ENCODE data around the gene SPAG16.

SPAG16 gene

GRCh38 chr2:213411582-213412289, 127.5 kb downstream of the SPAG16 start:
- no peak for DNase-seq

- DNase-seq = no peak
Observed at GRCh38 chr2:213415093-213415492, 130.8 kb downstream of the SPAG16 start.

DNA sequence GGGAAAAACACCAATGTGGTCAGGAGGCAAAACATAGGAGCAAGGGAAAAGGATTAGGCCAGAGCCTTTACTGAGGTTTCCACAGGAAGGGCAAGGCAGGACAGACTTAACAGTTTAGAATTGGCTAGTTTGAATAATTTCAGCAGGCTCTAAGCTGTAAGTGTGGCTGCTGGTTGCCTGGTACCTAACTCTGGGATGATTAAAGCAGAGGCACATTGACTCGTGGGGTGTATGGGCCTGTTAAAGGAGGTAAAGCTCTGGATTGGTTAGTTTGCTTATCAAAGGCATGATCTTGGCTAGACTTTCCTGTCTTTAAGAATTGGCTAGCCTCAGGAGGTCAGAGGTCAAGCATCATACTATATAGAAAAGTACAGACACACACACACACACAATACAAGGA, 132.6 kb downstream of the SPAG16 start:
- DNase-seq = no peak

DNA sequence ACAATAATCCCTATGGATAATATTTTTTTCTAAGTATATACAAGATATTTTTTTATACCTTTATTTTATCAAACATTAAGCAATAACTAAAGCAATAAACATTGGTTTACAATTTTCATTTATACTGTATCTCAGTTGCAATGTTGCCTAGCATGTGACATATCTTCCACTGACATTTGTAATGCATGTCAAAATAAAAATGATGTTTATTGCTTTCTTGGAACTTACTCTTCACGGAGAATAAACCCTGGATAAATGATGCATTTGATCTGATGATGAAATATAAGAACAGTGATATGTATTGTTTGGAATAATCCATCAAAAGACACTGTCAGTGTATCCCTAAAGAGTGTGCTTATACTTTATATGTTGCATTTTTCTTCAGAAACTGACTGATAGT, 135.7 kb downstream of the SPAG16 start:
- no peak for DNase-seq

GRCh38 chr2:213420828-213421385, 136.6 kb downstream of the SPAG16 start:
- DNase-seq = no peak

GRCh38 chr2:213422211-213422610, 137.9 kb downstream of the SPAG16 start:
- DNase-seq = no peak

GRCh38 chr2:213425618-213426017, 141.4 kb downstream of the SPAG16 start:
- no peak for DNase-seq

DNA sequence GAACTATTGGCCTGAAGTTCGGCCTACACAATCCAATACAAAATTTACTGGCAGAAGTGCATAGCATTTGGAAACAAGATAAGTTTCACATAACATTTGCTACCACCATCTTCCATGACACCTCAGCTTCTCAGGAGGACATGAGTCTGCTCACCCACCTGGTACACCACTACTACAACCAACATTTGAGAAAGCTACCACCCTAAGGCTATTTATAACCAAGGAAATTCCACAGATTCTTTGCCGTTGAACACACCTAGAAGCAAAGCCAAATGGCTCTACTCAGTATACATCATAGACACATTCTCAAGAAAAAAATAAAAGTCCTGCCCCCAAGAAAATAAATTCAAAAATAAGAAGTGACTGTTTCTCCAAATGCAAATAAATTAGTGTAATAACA, 145.3 kb downstream of the SPAG16 start:
- DNase-seq = no peak

- no peak for DNase-seq
Observed at GRCh38 chr2:213443921-213444320, 159.7 kb downstream of the SPAG16 start.

DNA sequence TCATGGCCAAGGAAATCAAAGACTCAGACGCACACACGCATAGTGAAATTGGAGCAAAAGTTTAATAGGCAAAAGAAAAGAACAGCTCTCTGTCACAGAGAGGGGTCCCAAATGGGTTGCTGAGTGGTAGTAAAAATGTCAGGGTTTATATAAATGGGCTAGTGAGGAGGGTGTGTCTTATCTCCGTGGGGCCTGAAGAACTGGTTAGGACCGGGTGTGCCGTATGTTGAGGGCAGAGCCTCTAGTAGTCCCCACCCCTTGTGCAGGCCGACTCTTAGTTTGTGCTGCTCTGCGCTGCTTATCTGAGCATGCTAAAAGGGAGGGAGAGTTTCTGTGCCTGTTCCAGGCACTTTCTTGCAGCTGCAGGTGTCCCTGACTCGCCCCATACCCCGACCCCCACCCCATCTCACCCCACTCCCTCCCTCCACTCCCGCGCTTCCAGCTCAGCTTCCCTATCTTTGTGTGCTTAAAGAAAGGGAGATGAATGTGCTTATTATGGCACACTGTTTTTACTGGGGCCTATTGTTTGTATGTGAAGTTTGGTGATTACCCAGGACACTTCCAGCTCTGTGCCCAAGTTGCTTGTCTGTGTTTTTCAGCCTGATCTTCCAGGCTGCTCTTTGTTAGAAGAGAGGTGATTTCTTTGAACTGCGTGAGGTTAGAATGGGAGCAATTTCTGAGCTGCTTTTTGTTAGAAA, 167.4 kb downstream of the SPAG16 start:
- no peak for DNase-seq

DNA sequence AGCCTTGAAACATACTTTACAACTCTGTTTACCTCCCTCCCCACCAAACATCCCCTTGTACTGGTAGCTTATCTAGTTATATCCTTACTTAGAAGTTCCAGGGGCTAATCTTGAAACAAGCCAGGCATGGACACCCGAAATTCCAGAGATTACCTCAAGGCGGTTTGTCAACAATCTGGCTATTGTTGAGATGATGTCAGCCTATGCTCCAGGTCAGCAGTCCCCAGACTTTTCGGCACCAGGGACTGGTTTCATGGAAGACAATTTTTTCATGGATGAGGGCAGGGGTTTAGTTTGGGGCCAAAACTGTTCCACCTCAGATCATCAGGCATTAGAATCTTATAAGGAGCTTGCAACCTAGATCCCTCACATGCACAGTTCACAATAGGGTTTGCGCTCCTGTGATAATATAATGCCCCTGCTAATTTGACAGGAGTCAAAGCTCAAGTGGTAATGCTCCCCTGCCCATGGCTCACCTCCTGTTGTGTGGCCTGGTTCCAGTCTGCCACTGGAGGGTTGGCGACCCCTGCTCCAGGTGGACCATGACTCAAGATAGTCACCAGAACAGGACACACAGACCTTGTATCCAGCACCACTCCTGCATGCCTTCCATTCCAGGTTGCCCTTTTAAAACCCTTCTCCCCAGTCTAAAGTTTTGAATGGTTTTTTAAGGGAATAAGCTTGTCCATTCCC, 171.2 kb downstream of the SPAG16 start:
- DNase-seq = no peak

- DNase-seq = no peak
Observed at GRCh38 chr2:213475433-213475832, 191.2 kb downstream of the SPAG16 start.

DNA sequence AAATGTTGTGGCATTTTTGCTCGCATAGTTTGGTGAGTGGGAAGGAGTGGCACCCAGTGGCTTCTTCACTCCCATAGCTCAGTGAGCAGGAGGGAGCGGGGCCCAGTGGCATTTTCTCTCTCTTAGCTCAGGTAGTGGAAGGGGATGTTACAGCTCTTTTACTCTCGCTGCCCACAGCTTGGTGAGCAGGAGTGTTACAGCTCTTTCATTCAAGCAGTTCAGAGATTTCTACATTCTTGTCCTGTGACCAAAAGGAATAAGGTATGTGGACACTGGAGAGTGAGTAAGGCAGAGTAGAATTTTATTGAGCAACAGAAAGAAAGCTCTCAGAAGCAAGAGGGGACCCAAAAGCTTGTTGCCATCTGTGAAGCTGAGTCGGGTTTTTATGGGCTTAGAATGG, 192.4 kb downstream of the SPAG16 start:
- no peak for DNase-seq

- no peak for DNase-seq
Observed at GRCh38 chr2:213490087-213490486, 205.8 kb downstream of the SPAG16 start.

GRCh38 chr2:213491376-213491775, 207.1 kb downstream of the SPAG16 start:
- no peak for DNase-seq

GRCh38 chr2:213496226-213496625, 212.0 kb downstream of the SPAG16 start:
- DNase-seq = no peak

- no peak for DNase-seq
Observed at GRCh38 chr2:213500881-213501280, 216.6 kb downstream of the SPAG16 start.

DNA sequence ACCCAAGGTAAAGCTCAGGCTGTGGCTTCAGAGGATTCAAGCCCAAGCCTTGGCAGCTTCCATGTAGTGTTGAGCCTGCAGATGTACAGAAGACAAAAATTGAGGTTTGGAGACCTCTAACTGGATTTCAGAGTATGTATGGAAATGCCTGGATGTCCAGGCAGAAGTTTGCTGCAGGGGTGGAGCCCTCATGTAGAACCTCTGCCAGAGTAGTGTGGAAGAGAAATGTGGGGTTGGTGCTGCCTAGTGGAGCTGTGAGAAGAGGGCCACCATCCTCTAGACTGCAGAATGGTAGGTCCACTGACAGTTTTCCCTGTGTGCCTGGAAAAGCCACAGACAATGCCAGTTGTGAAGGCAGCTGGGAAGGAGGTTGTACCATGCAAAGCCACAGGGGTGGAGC, 239.9 kb downstream of the SPAG16 start:
- DNase-seq = no peak

DNA sequence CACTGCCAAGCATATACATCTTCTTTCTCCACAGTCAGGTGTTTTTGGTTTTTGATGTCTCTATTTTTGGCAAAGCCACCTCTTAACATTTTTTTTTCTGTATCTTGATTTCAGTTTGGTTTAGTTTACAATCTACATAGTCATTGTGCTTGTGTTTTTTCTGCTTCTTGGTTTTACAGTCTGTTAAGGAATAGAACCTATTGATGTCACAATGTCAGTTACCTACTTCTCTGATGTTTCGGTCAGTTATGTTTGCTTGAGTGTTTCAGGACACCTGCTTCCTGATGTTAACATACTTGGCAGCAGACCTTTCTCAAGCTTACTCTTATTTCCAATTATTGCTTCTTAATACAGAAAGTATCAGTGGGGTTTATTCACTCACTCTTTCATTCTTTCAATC, 253.3 kb downstream of the SPAG16 start:
- no peak for DNase-seq

- DNase-seq = no peak
Observed at GRCh38 chr2:213544940-213545339, 260.7 kb downstream of the SPAG16 start.

DNA sequence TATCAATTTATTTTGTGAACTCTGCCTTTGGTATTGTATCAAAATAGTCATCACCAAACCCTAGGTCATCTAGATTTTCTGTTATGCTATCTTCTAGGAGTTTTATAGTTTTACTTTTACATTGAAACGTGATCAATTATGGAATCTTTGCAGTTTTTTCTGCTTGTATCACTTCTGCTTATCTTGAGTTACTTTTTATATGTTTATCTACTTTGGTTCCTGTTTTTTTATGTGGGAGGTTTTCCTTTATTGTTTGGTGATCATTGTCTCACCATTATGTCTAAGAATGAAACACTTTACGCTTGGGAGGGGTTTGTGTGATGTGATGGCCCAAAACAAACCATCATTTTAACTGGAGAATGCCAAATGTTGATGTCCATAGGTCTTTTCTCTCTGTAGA, 261.2 kb downstream of the SPAG16 start:
- DNase-seq = no peak

DNA sequence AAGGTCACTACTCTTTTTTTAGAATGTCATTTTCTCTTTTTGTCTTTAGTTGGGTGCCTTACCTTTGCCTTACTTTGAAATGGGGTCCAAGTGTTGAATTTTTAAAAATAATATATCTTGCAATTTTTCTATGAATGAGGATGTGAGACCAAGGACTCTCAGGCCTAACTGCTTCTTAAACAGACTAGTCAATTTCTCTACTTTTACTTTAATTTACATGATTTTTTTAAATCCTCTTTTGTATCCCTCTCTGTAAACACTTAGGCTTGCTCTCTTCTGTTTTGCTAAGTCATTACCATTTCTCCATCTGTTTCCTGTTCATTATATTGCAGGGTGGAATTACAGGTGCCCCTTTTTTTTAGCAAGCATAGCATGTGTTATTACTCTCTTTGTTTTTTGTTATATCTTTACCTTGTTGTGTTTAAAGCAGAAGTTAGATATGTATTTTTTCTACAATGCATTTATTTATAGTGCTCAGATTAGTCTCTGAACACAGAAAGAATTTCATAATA, 261.8 kb downstream of the SPAG16 start:
- peak; percentile 22 for DNase-seq

DNA sequence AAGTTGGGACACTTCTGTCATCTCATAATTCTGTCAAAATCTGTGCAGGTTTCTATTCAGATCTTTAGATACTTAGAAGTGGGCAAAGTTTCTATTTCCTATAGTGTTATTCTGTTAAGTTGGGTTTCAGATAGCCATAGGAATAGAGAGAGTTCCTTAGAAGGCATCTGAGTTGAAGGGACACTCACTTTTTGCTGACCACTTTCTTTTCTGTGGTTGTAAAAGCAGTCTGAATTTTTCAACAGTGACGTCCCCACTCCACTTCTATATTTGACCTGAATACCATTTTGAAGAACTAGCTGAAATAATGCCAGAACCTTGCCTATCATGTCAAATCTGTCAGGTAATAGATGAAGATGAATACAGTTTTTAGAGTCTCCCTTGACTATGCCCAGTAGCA, 267.3 kb downstream of the SPAG16 start:
- no peak for DNase-seq

- no peak for DNase-seq
Observed at GRCh38 chr2:213559053-213559452, 274.8 kb downstream of the SPAG16 start.

Data from NCI-H2171 (cell line).